Parathyroid adenoma (tissue), 2 donors: ENCODE measurements around the gene RPL39L.

Experiments
- H2AFZ ChIP-seq: fragments of 300-600 bp; sonication (generic); one replicate; pipeline ENCODE4 v1.7.0; 2017; ENCODE audit warnings: antibody characterized with exemption, mild to moderate bottlenecking
- H3K27ac ChIP-seq: fragments of 300-600 bp; sonication (generic); one replicate; pipeline ENCODE4 v1.7.0; 2017
- H3K27me3 ChIP-seq: fragments of 300-600 bp; sonication (generic); one replicate; pipeline ENCODE4 v1.7.0; 2017; ENCODE audit warnings: low read length; ENCODE audit not compliant: control insufficient read depth, insufficient read depth
- H3K36me3 ChIP-seq: fragments of 300-600 bp; sonication (generic); one replicate; pipeline ENCODE4 v1.7.0; 2017; ENCODE audit warnings: low read length; ENCODE audit not compliant: control insufficient read depth, insufficient read depth
- H3K4me1 ChIP-seq: fragments of 300-600 bp; sonication (generic); one replicate; pipeline ENCODE4 v1.7.0; 2017; ENCODE audit warnings: control low read depth
- H3K4me2 ChIP-seq: fragments of 300-600 bp; sonication (generic); one replicate; pipeline ENCODE4 v1.7.0; 2017; ENCODE audit warnings: low read length
- H3K4me3 ChIP-seq: fragments of 300-600 bp; sonication (generic); one replicate; pipeline ENCODE4 v1.7.0; 2017; ENCODE audit warnings: low read depth, low read length
- H3K79me2 ChIP-seq: fragments of 300-600 bp; sonication (generic); one replicate; pipeline ENCODE4 v1.7.0; 2017; ENCODE audit warnings: control low read depth
- H3K9ac ChIP-seq: fragments of 300-600 bp; sonication (generic); one replicate; pipeline ENCODE4 v1.7.0; 2017; ENCODE audit warnings: mild to moderate bottlenecking
- H3K9me3 ChIP-seq: fragments of 300-600 bp; sonication (generic); one replicate; pipeline ENCODE4 v1.7.0; 2017; ENCODE audit warnings: low read length; ENCODE audit not compliant: control insufficient read depth
- CTCF ChIP-seq: fragments of 300-600 bp; sonication (generic); IDR thresholded peaks from one replicate; pipeline ENCODE4 v1.7.0; 2017; ENCODE audit warnings: antibody characterized with exemption, mild to moderate bottlenecking
- donor health status: primary hyperparathyroidism.

RPL39L gene

GRCh38 chr3:187165144-187165543, 25.8 kb upstream of the RPL39L start:
- no peak overlapping the region for H3K4me3 ChIP-seq
- H3K36me3 ChIP-seq: no peaks in the 10 kb centered on the region

GRCh38 chr3:187162265-187162953, 23.1 kb upstream of the RPL39L start:
- TF ChIP-seq CTCF: no peak
- no peaks in the 10 kb centered on the region for H3K36me3 ChIP-seq
- no peaks in the 10 kb centered on the region for H3K9me3 ChIP-seq

More at GRCh38 chr3:187165144-187165543, 25.8 kb upstream of the RPL39L start:
- H3K79me2 ChIP-seq: no peaks in the 10 kb centered on the region
- H2AFZ ChIP-seq: no peak overlapping the region
- H3K4me1 ChIP-seq: no peaks in the 10 kb centered on the region
- no peaks in the 10 kb centered on the region for H3K27me3 ChIP-seq
- TF ChIP-seq CTCF: peak; percentile 80
- H3K9me3 ChIP-seq: no peaks in the 10 kb centered on the region
- H3K4me2 ChIP-seq: no peak overlapping the region
- no peak overlapping the region for H3K27ac ChIP-seq
- no peak overlapping the region for H3K9ac ChIP-seq

GRCh38 chr3:187161556-187161955, 22.3 kb upstream of the RPL39L start:
- H3K9me3 ChIP-seq: no peaks in the 10 kb centered on the region
- H2AFZ ChIP-seq: no peak overlapping the region
- H3K36me3 ChIP-seq: no peaks in the 10 kb centered on the region
- no peak for TF ChIP-seq CTCF
- H3K4me3 ChIP-seq: no peak overlapping the region
- no peaks in the 10 kb centered on the region for H3K27me3 ChIP-seq
- no peaks in the 10 kb centered on the region for H3K4me1 ChIP-seq
- H3K4me2 ChIP-seq: no peak overlapping the region
- H3K27ac ChIP-seq: no peak overlapping the region
- H3K9ac ChIP-seq: no peak overlapping the region
- no peaks in the 10 kb centered on the region for H3K79me2 ChIP-seq

More at GRCh38 chr3:187162265-187162953, 23.1 kb upstream of the RPL39L start:
- Histone ChIP-seq H3K4me1 (no peaks in the 10 kb centered on the region), H2AFZ (no peak overlapping the region), H3K27ac (no peak overlapping the region), H3K4me3 (no peak overlapping the region), H3K9ac (no peak overlapping the region), H3K79me2 (no peaks in the 10 kb centered on the region), H3K27me3 (no peaks in the 10 kb centered on the region), H3K4me2 (no peak overlapping the region)

- Histone ChIP-seq H3K4me3 (no peak overlapping the region), H3K9ac (no peak overlapping the region), H2AFZ (no peak overlapping the region), H3K4me2 (no peak overlapping the region), H3K4me1 (no peaks in the 10 kb centered on the region), H3K9me3 (no peaks in the 10 kb centered on the region), H3K79me2 (no peaks in the 10 kb centered on the region), H3K36me3 (no peaks in the 10 kb centered on the region), H3K27me3 (no peaks in the 10 kb centered on the region), H3K27ac (no peak overlapping the region)
- no peak for TF ChIP-seq CTCF
Measured at GRCh38 chr3:187150599-187150998, 11.3 kb upstream of the RPL39L start.

GRCh38 chr3:187150186-187150585, 10.9 kb upstream of the RPL39L start:
- no peak overlapping the region for H3K27ac ChIP-seq
- no peaks in the 10 kb centered on the region for H3K27me3 ChIP-seq

More at GRCh38 chr3:187150186-187150585, 10.9 kb upstream of the RPL39L start:
- Histone ChIP-seq H3K36me3 (no peaks in the 10 kb centered on the region), H2AFZ (no peak overlapping the region), H3K79me2 (no peaks in the 10 kb centered on the region), H3K9me3 (no peaks in the 10 kb centered on the region), H3K9ac (no peak overlapping the region), H3K4me1 (no peaks in the 10 kb centered on the region), H3K4me3 (no peak overlapping the region), H3K4me2 (no peak overlapping the region)
- TF ChIP-seq CTCF: no peak
